ENCODE results near the gene BORA. TPM values are rescaled to one million over a fixed set of nuclear protein-coding genes. Genes with fewer than 3 reads are reported as not detected.

Gene BORA
- total RNA-seq, 1 experiment from 2014 or later, result 8.0 TPM

GRCh38 chr13:72728290-72728605 lies 525 bp downstream of the BORA start:
- no peak for TF ChIP-seq SIN3A (IDR thresholded peaks at IDR 0.05; ENCODE audit: borderline replicate concordance, insufficient read depth, low read depth, low read length)
- no peak for TF ChIP-seq TCF7L2 (IDR thresholded peaks at IDR 0.05; ENCODE audit: low read depth, low read length)
- no peak for TF ChIP-seq REST (IDR thresholded peaks at IDR 0.05; ENCODE audit: insufficient read depth in 1 of 2, low read depth in 2 of 2, low read length in 1 of 2)
- TF ChIP-seq POLR2AphosphoS5 (IDR thresholded peaks at IDR 0.05; ENCODE audit: low read depth, low read length), result no peak
- TF ChIP-seq CTCF (IDR thresholded peaks at IDR 0.05), result no peak
- no peaks in the 10 kb centered on the region; the same call in none of the 2 replicates for H3K4me1 ChIP-seq (ENCODE audit: control insufficient read depth, insufficient read depth, low read length)
- H3K4me3 ChIP-seq (ENCODE audit: low read depth in 2 of 2, low read length in 2 of 2), result peak overlapping the region; percentile 84 to 92
- H3K9me3 ChIP-seq (ENCODE audit: control insufficient read depth, insufficient read depth, low read depth, low read length), result no peaks in the 10 kb centered on the region
- H3K36me3 ChIP-seq (ENCODE audit: control insufficient read depth, insufficient read depth, low read length), result peaks cover 7% of the 10 kb centered on the region
- no peaks in the 10 kb centered on the region for H3K27me3 ChIP-seq (ENCODE audit: control insufficient read depth, insufficient read depth, low read length)
- intact Hi-C loops (cut with micrococcal nuclease; ENCODE audit: unreplicated experiment) (no loop called here), in situ Hi-C loops (cut with HindIII; ENCODE audit: low pct_unique_long_range_greater_than_20kb, low sequenced_read_pairs) (no loop called here)
- CTCF ChIA-PET, result no interaction called here
- H3K27ac ChIP-seq (ENCODE audit: low read length), result peak overlapping the region; percentile 89
- ATAC-seq, result no peak
- BruUV-seq (replicated peaks), result no TSS peak
- POLR2A ChIA-PET, result no interaction called here
- no peak for DNase-seq (ENCODE audit: low read depth, low spot score)

GRCh38 chr13:72737033-72737432 lies 9.3 kb downstream of the BORA start:
- BruUV-seq (replicated peaks), result no TSS peak
- ATAC-seq, result no peak

More at GRCh38 chr13:72737033-72737432, 9.3 kb downstream of the BORA start:
- peaks cover 13% of the 10 kb centered on the region; the same call in 1 of the 2 replicates for H3K36me3 ChIP-seq (ENCODE audit: control insufficient read depth, insufficient read depth, low read length)
- POLR2A ChIA-PET, result interaction anchor here (0.6 kb wide), 1 partner anchor 44 kb away, joined by 3 read pairs; the partner anchor contains the start of gene DIS3
- DNase-seq (ENCODE audit: low read depth, low spot score), result no peak
- no peak overlapping the region for H3K27ac ChIP-seq (ENCODE audit: low read length)
- in situ Hi-C loops (cut with HindIII; ENCODE audit: low pct_unique_long_range_greater_than_20kb, low sequenced_read_pairs) (no loop called here), intact Hi-C loops (cut with micrococcal nuclease; ENCODE audit: unreplicated experiment) (no loop called here)
- CTCF ChIA-PET, result no interaction called here
- no peaks in the 10 kb centered on the region for H3K4me1 ChIP-seq (ENCODE audit: control insufficient read depth, insufficient read depth, low read length)
- TF ChIP-seq TCF7L2 (IDR thresholded peaks at IDR 0.05; ENCODE audit: low read depth, low read length), result no peak
- no peak for TF ChIP-seq SIN3A (IDR thresholded peaks at IDR 0.05; ENCODE audit: borderline replicate concordance, insufficient read depth, low read depth, low read length)
- no peak for TF ChIP-seq POLR2AphosphoS5 (IDR thresholded peaks at IDR 0.05; ENCODE audit: low read depth, low read length)
- TF ChIP-seq REST (IDR thresholded peaks at IDR 0.05; ENCODE audit: insufficient read depth in 1 of 2, low read depth in 2 of 2, low read length in 1 of 2), result no peak
- no peak for TF ChIP-seq CTCF (IDR thresholded peaks at IDR 0.05)
- no peaks in the 10 kb centered on the region for H3K27me3 ChIP-seq (ENCODE audit: control insufficient read depth, insufficient read depth, low read length)
- no peak overlapping the region for H3K4me3 ChIP-seq (ENCODE audit: low read depth in 2 of 2, low read length in 2 of 2)
- no peaks in the 10 kb centered on the region for H3K9me3 ChIP-seq (ENCODE audit: control insufficient read depth, insufficient read depth, low read depth, low read length)

Data from Panc1 (cell line).